CD14-positive monocyte (primary cell): ENCODE results near the gene EXTL1. TPM values are rescaled to one million over a fixed set of nuclear protein-coding genes. Genes with fewer than 3 reads are reported as not detected.

ENCODE experiments used
- DNase-seq, 3 donors: peaks; one replicate each; pipeline ENCODE4 v3.0.0-alpha.2; 2011 to 2022
- H2AFZ ChIP-seq: 2 replicates; pipeline ENCODE4 v1.6.0; 2012; ENCODE audit warnings: mild to moderate bottlenecking, low read depth, low read length, inconsistent platforms; ENCODE audit not compliant: insufficient read depth, poor library complexity, severe bottlenecking
- H3K27ac ChIP-seq, 2 donors: 1 replicate in 1 of 2; 2 replicates in 1 of 2; pipeline ENCODE4 v1.5.1; 2012 to 2013; ENCODE audit warnings: low read length in 2 of 2, control low read depth in 1 of 2, inconsistent platforms in 1 of 2, low read depth in 1 of 2, mild to moderate bottlenecking in 1 of 2
- H3K27me3 ChIP-seq, 2 donors: one replicate each; pipeline versions ENCODE4 v1.6.0 to v1.6.1; 2011 to 2013; ENCODE audit warnings: low read length in 2 of 2; ENCODE audit not compliant: control insufficient read depth in 2 of 2, insufficient read depth in 2 of 2
- H3K36me3 ChIP-seq, 2 donors: replicated peaks in 1 of 2; 1 replicate in 1 of 2; 2 replicates in 1 of 2; pipeline versions ENCODE4 v1.5.1 to v1.6.1; 2012 to 2013; ENCODE audit warnings: low read length in 2 of 2, control low read depth in 1 of 2, inconsistent platforms in 1 of 2, mild to moderate bottlenecking in 1 of 2; ENCODE audit not compliant: insufficient read depth in 2 of 2, control insufficient read depth in 1 of 2
- H3K4me1 ChIP-seq, 2 donors: 1 replicate in 1 of 2; 2 replicates in 1 of 2; pipeline versions ENCODE4 v1.5.1 to v1.6.1; 2012 to 2013; ENCODE audit warnings: low read length in 2 of 2, control low read depth in 1 of 2, inconsistent platforms in 1 of 2, mild to moderate bottlenecking in 1 of 2, moderate library complexity in 1 of 2; ENCODE audit not compliant: insufficient read depth in 2 of 2, control insufficient read depth in 1 of 2
- H3K4me2 ChIP-seq: replicated peaks from 2 replicates; pipeline ENCODE3; 2012; ENCODE audit warnings: low read length, moderate library complexity, mild to moderate bottlenecking; ENCODE audit not compliant: poor library complexity, severe bottlenecking; ENCODE audit errors: extremely low read depth
- H3K4me3 ChIP-seq, 3 experiments: fragments of 200-600 bp in 1 of 3; sonication (generic) in 1 of 3; replicated peaks in 1 of 3; 1 replicate in 2 of 3; 2 replicates in 1 of 3; pipeline ENCODE4 v1.5.1; 2011 to 2013; ENCODE audit warnings: low read length in 3 of 3, mild to moderate bottlenecking in 3 of 3, control low read depth in 2 of 3, low read depth in 2 of 3, inconsistent platforms in 1 of 3, moderate library complexity in 1 of 3
- H3K79me2 ChIP-seq: 2 replicates; pipeline ENCODE4 v1.6.0; 2012; ENCODE audit warnings: mild to moderate bottlenecking, control low read depth, inconsistent platforms, low read length, moderate library complexity; ENCODE audit not compliant: insufficient read depth
- H3K9ac ChIP-seq: 2 replicates; pipeline ENCODE4 v1.6.0; 2017; ENCODE audit warnings: low read length, mild to moderate bottlenecking; ENCODE audit not compliant: insufficient read depth, poor library complexity, severe bottlenecking
- H3K9me3 ChIP-seq, 2 donors: replicated peaks in 1 of 2; 1 replicate in 1 of 2; 2 replicates in 1 of 2; pipeline versions ENCODE4 v1.5.1 to v1.6.1; 2012 to 2013; ENCODE audit warnings: low read length in 2 of 2, control low read depth in 1 of 2; ENCODE audit not compliant: control insufficient read depth in 1 of 2, insufficient read depth in 1 of 2
- H4K20me1 ChIP-seq: 2 replicates; pipeline ENCODE4 v1.6.0; 2012; ENCODE audit warnings: mild to moderate bottlenecking, low read length, control low read depth, moderate library complexity; ENCODE audit not compliant: insufficient read depth
- H3K27ac Mint-ChIP-seq, 7 donors: one replicate each; pipeline ENCODE4 v1.8.0; 2020; ENCODE audit warnings: mild to moderate bottlenecking in 7 of 7, mixed read lengths in 7 of 7, moderate library complexity in 6 of 7, inconsistent platforms in 2 of 7
- H3K27me3 Mint-ChIP-seq, 3 donors: one replicate each; pipeline ENCODE4 v1.8.0; 2021 to 2022; ENCODE audit warnings: low read depth in 3 of 3, mild to moderate bottlenecking in 3 of 3, mixed read lengths in 3 of 3, moderate library complexity in 3 of 3, inconsistent platforms in 1 of 3
- H3K36me3 Mint-ChIP-seq, 2 donors: one replicate each; pipeline ENCODE4 v1.8.0; 2020; ENCODE audit warnings: mixed read lengths in 2 of 2, inconsistent platforms in 1 of 2, mild to moderate bottlenecking in 1 of 2
- H3K4me1 Mint-ChIP-seq: one replicate; pipeline ENCODE4 v1.8.0; 2020; ENCODE audit warnings: mild to moderate bottlenecking, mixed read lengths
- H3K4me3 Mint-ChIP-seq, 2 donors: one replicate each; pipeline ENCODE4 v1.8.0; 2020; ENCODE audit warnings: mild to moderate bottlenecking in 2 of 2, mixed read lengths in 2 of 2, moderate library complexity in 1 of 2
- H3K9me3 Mint-ChIP-seq, 7 donors: one replicate each; pipeline ENCODE4 v1.8.0; 2020 to 2022; ENCODE audit warnings: mixed read lengths in 7 of 7, mild to moderate bottlenecking in 6 of 7, moderate library complexity in 6 of 7, inconsistent platforms in 2 of 7
- WGBS: methylation state at CpG from one replicate; pipeline ENCODE4 v1.1.5; 2013; ENCODE audit warnings: missing lambda C conversion rate; ENCODE audit not compliant: insufficient coverage; 5-methylcytosine and 5-hydroxymethylcytosine counted together
- intact Hi-C, 2 donors: fragments of 100-400 bp; cut with micrococcal nuclease; formaldehyde crosslinking; loops; one replicate each; pipeline versions ENCODE4 v1.15.0 to v1.15.1; 2023
- polyA plus RNA-seq, 3 donors: library from polyadenylated mRNA; depleted of rRNA in 1 of 3; unstranded in 2 of 3; stranded (reverse) in 1 of 3; fragments of 300-500 nt in 2 of 3; fragments of >200 nt in 1 of 3; fragmentation: Illumina TruSeq in 2 of 3; gene quantifications; 1 replicate in 2 of 3; 2 replicates in 1 of 3; pipeline ENCODE4 v1.2.3, GENCODE V29; 2012 to 2021
- TF ChIP-seq, protein P1 (sequence below): fragments of 200-600 bp; IDR thresholded peaks from one replicate; pipeline ENCODE4 v1.8.0; 2022; ENCODE audit warnings: antibody characterized with exemption, mild to moderate bottlenecking

Gene EXTL1
- polyA plus RNA-seq, 3 donors: not detected

DNA sequence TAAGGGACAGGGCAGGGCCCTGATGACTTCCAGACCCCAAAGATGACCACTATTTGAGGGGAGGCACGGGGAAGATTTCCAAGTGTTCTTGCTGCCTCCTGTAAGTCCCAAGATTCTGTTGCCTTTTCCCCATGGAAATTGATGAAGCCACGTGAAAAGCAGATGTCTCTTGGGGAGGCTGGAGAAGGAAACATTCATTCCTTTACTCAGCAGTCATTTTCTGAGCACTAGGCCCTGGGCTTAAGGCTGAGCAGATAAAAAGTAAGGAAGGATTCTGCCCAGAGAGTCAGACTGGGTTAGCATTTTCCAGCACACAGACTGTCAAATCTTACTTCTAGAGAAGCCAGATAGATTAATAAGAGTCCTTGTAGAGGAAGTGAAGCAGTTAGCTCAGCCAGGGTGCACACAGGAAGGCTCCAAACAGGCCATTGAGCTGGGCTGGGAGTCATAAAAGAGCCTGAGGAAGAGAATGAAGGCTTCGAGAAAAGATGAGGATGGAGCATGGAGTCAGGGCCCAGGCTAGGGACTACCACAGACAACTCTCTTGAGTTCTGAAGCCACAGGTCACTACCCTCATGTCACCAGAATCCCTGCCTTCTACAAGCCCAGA, 10.1 kb downstream of the EXTL1 start:
- H3K9ac ChIP-seq: no peak overlapping the region
- H3K27ac ChIP-seq: no peak overlapping the region
- H3K27ac Mint-ChIP-seq: peak overlapping the region in 1 of 7 donors; percentile 9
- H3K4me3 Mint-ChIP-seq: no peak overlapping the region
- H3K27me3 ChIP-seq: peaks cover 0 to 21% of the 10 kb centered on the region in 2 donors
- no peak overlapping the region for H3K4me2 ChIP-seq
- intact Hi-C loops: loop anchor here (10.0 kb wide), 1 partner anchor 113 kb away; no protein-coding TSS in a partner anchor
- no peaks in the 10 kb centered on the region for H3K36me3 Mint-ChIP-seq
- TF ChIP-seq, protein P1, sequence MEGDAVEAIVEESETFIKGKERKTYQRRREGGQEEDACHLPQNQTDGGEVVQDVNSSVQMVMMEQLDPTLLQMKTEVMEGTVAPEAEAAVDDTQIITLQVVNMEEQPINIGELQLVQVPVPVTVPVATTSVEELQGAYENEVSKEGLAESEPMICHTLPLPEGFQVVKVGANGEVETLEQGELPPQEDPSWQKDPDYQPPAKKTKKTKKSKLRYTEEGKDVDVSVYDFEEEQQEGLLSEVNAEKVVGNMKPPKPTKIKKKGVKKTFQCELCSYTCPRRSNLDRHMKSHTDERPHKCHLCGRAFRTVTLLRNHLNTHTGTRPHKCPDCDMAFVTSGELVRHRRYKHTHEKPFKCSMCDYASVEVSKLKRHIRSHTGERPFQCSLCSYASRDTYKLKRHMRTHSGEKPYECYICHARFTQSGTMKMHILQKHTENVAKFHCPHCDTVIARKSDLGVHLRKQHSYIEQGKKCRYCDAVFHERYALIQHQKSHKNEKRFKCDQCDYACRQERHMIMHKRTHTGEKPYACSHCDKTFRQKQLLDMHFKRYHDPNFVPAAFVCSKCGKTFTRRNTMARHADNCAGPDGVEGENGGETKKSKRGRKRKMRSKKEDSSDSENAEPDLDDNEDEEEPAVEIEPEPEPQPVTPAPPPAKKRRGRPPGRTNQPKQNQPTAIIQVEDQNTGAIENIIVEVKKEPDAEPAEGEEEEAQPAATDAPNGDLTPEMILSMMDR: no peak
- peaks cover 11 to 21% of the 10 kb centered on the region in 2 donors for H3K4me1 ChIP-seq
- WGBS: no CpG with 5 or more reads among the region's 3 CpGs
- no peaks in the 10 kb centered on the region for H3K36me3 ChIP-seq
- no peak for DNase-seq
- H3K4me1 Mint-ChIP-seq: peaks cover 20% of the 10 kb centered on the region
- no peaks in the 10 kb centered on the region for H4K20me1 ChIP-seq
- H2AFZ ChIP-seq: no peak overlapping the region
- no peaks in the 10 kb centered on the region for H3K79me2 ChIP-seq
- H3K27me3 Mint-ChIP-seq: peaks cover 21 to 24% (median 23%) of the 10 kb centered on the region in 3 donors
- H3K4me3 ChIP-seq: no peak overlapping the region
- H3K9me3 Mint-ChIP-seq: peaks cover 0 to 5% (median 0%) of the 10 kb centered on the region in 7 donors
- H3K9me3 ChIP-seq: no peaks in the 10 kb centered on the region

DNA sequence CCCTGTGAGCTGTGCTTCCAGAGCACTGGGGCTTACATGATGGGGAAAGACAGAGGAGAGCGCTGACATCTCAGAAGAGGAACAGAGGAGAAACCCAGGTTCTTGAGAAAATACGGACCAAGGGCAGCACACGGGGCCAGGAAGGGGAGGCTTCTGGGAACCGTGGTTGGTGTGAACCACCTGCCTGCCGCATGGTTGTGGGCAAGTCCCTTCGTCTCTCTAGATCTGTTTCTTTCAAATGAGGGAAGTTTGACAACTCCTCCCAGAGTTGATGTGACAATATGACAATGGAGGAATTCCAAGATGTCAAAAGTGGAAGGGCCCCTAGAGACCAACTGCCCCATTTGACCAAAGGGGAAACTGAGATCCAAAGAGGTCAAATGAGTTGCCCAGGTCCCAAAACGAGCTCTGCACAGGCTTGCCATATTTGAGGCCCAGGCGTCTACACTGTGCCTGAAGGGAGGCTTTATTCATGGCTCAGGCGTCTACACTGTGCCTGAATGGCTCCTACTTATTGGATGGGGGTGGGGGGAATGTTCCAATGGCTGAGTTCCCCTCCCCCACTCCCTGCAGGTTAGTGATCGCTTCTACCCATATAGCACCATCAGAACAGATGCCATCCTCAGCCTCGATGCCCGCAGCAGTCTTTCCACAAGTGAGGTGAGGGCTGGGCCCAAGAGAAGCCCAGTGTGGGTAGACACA, 11.2 kb downstream of the EXTL1 start:
- peak overlapping the region in 1 of 7 donors; percentile 28 for H3K27ac Mint-ChIP-seq
- DNase-seq: peak in 1 of 3 donors; percentile 48
- no peaks in the 10 kb centered on the region for H4K20me1 ChIP-seq
- H2AFZ ChIP-seq: no peak overlapping the region
- no peak overlapping the region for H3K4me3 Mint-ChIP-seq
- peaks cover 21 to 28% (median 27%) of the 10 kb centered on the region in 3 donors for H3K27me3 Mint-ChIP-seq
- H3K4me1 ChIP-seq: peaks cover 11 to 21% of the 10 kb centered on the region in 2 donors
- peaks cover 15% of the 10 kb centered on the region for H3K4me1 Mint-ChIP-seq
- intact Hi-C loops: loop anchor here (10.0 kb wide), 1 partner anchor 112 kb away; no protein-coding TSS in a partner anchor
- no peak overlapping the region for H3K4me2 ChIP-seq
- no peaks in the 10 kb centered on the region for H3K36me3 ChIP-seq
- H3K9me3 Mint-ChIP-seq: peaks cover 0 to 5% (median 0%) of the 10 kb centered on the region in 7 donors
- no peak overlapping the region for H3K9ac ChIP-seq
- H3K27me3 ChIP-seq: peaks cover 0 to 24% of the 10 kb centered on the region in 2 donors
- 90% methylated on average over 3 of the region's 12 CpGs for WGBS
- H3K36me3 Mint-ChIP-seq: no peaks in the 10 kb centered on the region
- no peak overlapping the region for H3K4me3 ChIP-seq
- no peaks in the 10 kb centered on the region for H3K9me3 ChIP-seq
- no peak overlapping the region for H3K27ac ChIP-seq
- TF ChIP-seq, protein P1: no peak
- H3K79me2 ChIP-seq: no peaks in the 10 kb centered on the region
